GM12873 (cell line): Measurements from ENCODE around the gene CCDC107.

Experiments used
- CTCF ChIP-seq: IDR thresholded peaks from 2 replicates; pipeline ENCODE4 v1.5.1; 2012; ENCODE audit warnings: low read depth, mild to moderate bottlenecking, moderate library complexity, low read length, control low read depth; ENCODE audit not compliant: insufficient read depth; ENCODE audit errors: missing control alignments

Gene CCDC107

GRCh38 chr9:35708146-35708545 lies 50.1 kb downstream of the CCDC107 start:
- TF ChIP-seq CTCF, result no peak

GRCh38 chr9:35710818-35711500 lies 52.9 kb downstream of the CCDC107 start:
- TF ChIP-seq CTCF, result no peak
